ENCODE results near the gene CCDC188. TPM values are rescaled to one million over a fixed set of nuclear protein-coding genes. Genes with fewer than 3 reads are reported as not detected.

The CCDC188 gene
- total RNA-seq, 1 experiment from 2014 or later: not detected

DNA sequence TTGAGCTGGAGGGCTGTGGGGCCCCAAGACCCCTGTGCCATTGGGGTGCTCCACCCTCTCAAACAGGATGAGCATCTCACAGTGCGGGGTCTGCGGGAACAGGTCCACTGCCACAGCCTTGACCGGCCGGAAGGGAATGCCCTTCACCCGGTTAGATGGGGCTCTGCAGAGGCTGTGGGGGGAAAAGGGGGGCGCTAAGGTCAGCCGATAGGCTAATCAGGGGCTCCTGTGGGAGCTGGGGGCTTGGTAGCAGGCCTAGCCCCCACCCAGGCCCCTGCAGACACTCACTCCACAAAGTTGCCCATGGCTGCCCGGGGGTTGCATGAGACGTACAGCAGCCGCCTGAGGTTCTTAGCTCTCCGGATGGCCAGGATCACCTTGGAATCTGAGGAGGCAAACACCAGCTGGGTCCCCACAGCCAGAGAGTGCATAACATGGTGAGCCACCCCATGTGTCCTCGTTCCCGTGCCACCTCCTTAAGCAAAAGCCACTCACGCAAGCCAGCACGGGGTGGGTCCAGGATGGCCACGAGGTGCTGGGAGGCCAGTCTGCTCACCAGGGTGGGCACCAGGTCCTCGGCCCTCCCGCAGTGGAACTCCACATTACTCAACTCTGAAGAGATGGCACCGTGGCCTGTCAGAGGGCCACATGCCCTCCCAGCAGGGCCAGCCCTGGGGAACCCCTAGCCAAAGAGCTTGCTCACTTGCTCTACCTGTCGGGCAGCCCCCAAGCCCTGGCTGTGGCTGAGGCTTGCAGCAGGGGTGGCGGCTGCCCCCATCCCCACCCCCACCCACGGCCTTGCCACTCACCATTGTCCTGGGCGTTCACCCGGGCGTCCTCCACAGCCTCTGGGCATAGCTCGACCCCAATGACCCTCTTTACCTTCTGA lies 38.0 kb downstream of the CCDC188 start:
- no peaks in the 10 kb centered on the region for H3K9me3 Mint-ChIP-seq
- no peak overlapping the region for H3K14ac ChIP-seq (ENCODE audit: insufficient read depth, low read length)
- no peak overlapping the region for H3K4me3 Mint-ChIP-seq
- no peak overlapping the region for H3K4ac ChIP-seq (ENCODE audit: low read depth, low read length)
- H3K4me1 Mint-ChIP-seq: no peaks in the 10 kb centered on the region; a peak in 2 of 4 replicates
- H3K27me3 ChIP-seq (ENCODE audit: insufficient read depth, low read length): no peaks in the 10 kb centered on the region
- H3K23me2 ChIP-seq (ENCODE audit: insufficient read length, low read depth, low read length, poor library complexity, severe bottlenecking): peaks cover 3% of the 10 kb centered on the region
- peaks cover 18 to 56% (median 44%) of the 10 kb centered on the region in 3 experiments; a peak in 6 of 7 replicates for H3K36me3 Mint-ChIP-seq (ENCODE audit: insufficient read depth in 1 of 3, low read depth in 3 of 3)
- no peak overlapping the region for H4K5ac ChIP-seq (ENCODE audit: insufficient read length, low read depth, low read length)
- H2BK20ac ChIP-seq (ENCODE audit: low read depth, low read length, poor library complexity, severe bottlenecking): no peak overlapping the region
- H3K9ac ChIP-seq (ENCODE audit: extremely low read depth, insufficient read length, low read length): no peak overlapping the region
- H3K27me3 Mint-ChIP-seq (ENCODE audit: low read depth): no peaks in the 10 kb centered on the region; the same call in 1 of the 2 replicates
- no peak overlapping the region for H3K27ac ChIP-seq (ENCODE audit: insufficient read length, low read depth, low read length)
- no peaks in the 10 kb centered on the region for H3K4me1 ChIP-seq (ENCODE audit: insufficient read depth, low read length)
- H3K9me3 ChIP-seq (ENCODE audit: control insufficient read depth, low read depth, low read length): no peaks in the 10 kb centered on the region
- H4K91ac ChIP-seq (ENCODE audit: insufficient read length, low read depth, low read length): no peak overlapping the region
- no peak for DNase-seq
- no peak overlapping the region for H2BK120ac ChIP-seq (ENCODE audit: low read depth, low read length, poor library complexity, severe bottlenecking)
- no peaks in the 10 kb centered on the region for H4K20me1 ChIP-seq (ENCODE audit: control insufficient read depth, insufficient read depth, insufficient read length)
- no peak overlapping the region for H2AK5ac ChIP-seq (ENCODE audit: insufficient read length, low read length)
- H3K79me2 ChIP-seq (ENCODE audit: insufficient read depth, low read length): peaks cover 2% of the 10 kb centered on the region; the same call in 1 of the 2 replicates
- no CpG with 5 or more reads among the region's 26 CpGs for WGBS (ENCODE audit: extremely low coverage, insufficient read length, low lambda C conversion rate)
- H2AFZ ChIP-seq (ENCODE audit: low read length): no peak overlapping the region
- no peak overlapping the region for H3K4me2 ChIP-seq (ENCODE audit: insufficient read depth, insufficient read length, low read length)
- no peak overlapping the region for H4K8ac ChIP-seq (replicated peaks; ENCODE audit: insufficient read length, low read depth, low read length)
- no peak overlapping the region for H3K27ac Mint-ChIP-seq
- H2BK5ac ChIP-seq (ENCODE audit: insufficient read length, low read length): no peak overlapping the region
- H3K23ac ChIP-seq (ENCODE audit: insufficient read length, low read depth, low read length): no peak overlapping the region
- no peak overlapping the region for H2BK12ac ChIP-seq (ENCODE audit: insufficient read length, low read depth, low read length)
- no peak overlapping the region for H2BK15ac ChIP-seq (ENCODE audit: low read depth, low read length)
- no peak overlapping the region for H3K18ac ChIP-seq (ENCODE audit: insufficient read length, low read depth, low read length)
- peaks cover 3% of the 10 kb centered on the region for H3K79me1 ChIP-seq (ENCODE audit: insufficient read depth, low read depth, low read length, poor library complexity, severe bottlenecking)
- TF ChIP-seq, protein P1, sequence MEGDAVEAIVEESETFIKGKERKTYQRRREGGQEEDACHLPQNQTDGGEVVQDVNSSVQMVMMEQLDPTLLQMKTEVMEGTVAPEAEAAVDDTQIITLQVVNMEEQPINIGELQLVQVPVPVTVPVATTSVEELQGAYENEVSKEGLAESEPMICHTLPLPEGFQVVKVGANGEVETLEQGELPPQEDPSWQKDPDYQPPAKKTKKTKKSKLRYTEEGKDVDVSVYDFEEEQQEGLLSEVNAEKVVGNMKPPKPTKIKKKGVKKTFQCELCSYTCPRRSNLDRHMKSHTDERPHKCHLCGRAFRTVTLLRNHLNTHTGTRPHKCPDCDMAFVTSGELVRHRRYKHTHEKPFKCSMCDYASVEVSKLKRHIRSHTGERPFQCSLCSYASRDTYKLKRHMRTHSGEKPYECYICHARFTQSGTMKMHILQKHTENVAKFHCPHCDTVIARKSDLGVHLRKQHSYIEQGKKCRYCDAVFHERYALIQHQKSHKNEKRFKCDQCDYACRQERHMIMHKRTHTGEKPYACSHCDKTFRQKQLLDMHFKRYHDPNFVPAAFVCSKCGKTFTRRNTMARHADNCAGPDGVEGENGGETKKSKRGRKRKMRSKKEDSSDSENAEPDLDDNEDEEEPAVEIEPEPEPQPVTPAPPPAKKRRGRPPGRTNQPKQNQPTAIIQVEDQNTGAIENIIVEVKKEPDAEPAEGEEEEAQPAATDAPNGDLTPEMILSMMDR (conservative IDR thresholded peaks at IDR 0.05): no peak
- no peak overlapping the region for H3K56ac ChIP-seq (ENCODE audit: insufficient read length, low read depth, low read length)
- H3T11ph ChIP-seq (ENCODE audit: low read length): no peak overlapping the region

Data from H9 (cell line).